C4-2B (cell line): ENCODE measurements around the gene DNAH6.
A peak's percentile ranks its signal among the peaks of the same experiment; 100 is the strongest.

Source experiments
- ZFX ChIP-seq: fragments of 450-650 bp; IDR thresholded peaks from 2 replicates; pipeline ENCODE4 v1.6.1; 2017
- TF ChIP-seq, protein P1 (sequence below): fragments of 450-650 bp; conservative IDR thresholded peaks from 2 replicates; pipeline ENCODE4 v1.5.1; 2017; ENCODE audit warnings: mild to moderate bottlenecking

- TF ChIP-seq, protein P1, sequence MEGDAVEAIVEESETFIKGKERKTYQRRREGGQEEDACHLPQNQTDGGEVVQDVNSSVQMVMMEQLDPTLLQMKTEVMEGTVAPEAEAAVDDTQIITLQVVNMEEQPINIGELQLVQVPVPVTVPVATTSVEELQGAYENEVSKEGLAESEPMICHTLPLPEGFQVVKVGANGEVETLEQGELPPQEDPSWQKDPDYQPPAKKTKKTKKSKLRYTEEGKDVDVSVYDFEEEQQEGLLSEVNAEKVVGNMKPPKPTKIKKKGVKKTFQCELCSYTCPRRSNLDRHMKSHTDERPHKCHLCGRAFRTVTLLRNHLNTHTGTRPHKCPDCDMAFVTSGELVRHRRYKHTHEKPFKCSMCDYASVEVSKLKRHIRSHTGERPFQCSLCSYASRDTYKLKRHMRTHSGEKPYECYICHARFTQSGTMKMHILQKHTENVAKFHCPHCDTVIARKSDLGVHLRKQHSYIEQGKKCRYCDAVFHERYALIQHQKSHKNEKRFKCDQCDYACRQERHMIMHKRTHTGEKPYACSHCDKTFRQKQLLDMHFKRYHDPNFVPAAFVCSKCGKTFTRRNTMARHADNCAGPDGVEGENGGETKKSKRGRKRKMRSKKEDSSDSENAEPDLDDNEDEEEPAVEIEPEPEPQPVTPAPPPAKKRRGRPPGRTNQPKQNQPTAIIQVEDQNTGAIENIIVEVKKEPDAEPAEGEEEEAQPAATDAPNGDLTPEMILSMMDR, result peak; percentile 72
- no peak for TF ChIP-seq ZFX
These were observed 114.7 kb downstream of the DNAH6 start for GRCh38 chr2:84631047-84631446.
